GM10847 (cell line): ENCODE measurements around the gene GATA2.

Experiments
- POLR2A ChIP-seq: IDR thresholded peaks from 2 replicates; pipeline ENCODE4 v1.6.1; 2011; ENCODE audit not compliant: insufficient read length; ENCODE audit errors: extremely low read depth

GATA2 gene

GRCh38 chr3:128494367-128494650 lies 1.3 kb upstream of the GATA2 start:
- no peak for TF ChIP-seq POLR2A

GRCh38 chr3:128493570-128494366 lies 767 bp upstream of the GATA2 start:
- TF ChIP-seq POLR2A = no peak

GRCh38 chr3:128491941-128492670 lies 895 bp downstream of the GATA2 start:
- TF ChIP-seq POLR2A = no peak

GRCh38 chr3:128491691-128491940 lies 1.4 kb downstream of the GATA2 start:
- no peak for TF ChIP-seq POLR2A

GRCh38 chr3:128490915-128491690 lies 1.9 kb downstream of the GATA2 start:
- no peak for TF ChIP-seq POLR2A

GRCh38 chr3:128490650-128490914 lies 2.4 kb downstream of the GATA2 start:
- TF ChIP-seq POLR2A = no peak

- no peak for TF ChIP-seq POLR2A
Measured at GRCh38 chr3:128489927-128490649, 2.9 kb downstream of the GATA2 start.

GRCh38 chr3:128489674-128489926 lies 3.4 kb downstream of the GATA2 start:
- no peak for TF ChIP-seq POLR2A

GRCh38 chr3:128488991-128489673 lies 3.9 kb downstream of the GATA2 start:
- no peak for TF ChIP-seq POLR2A

- TF ChIP-seq POLR2A = no peak
Measured at GRCh38 chr3:128488636-128488990, 4.4 kb downstream of the GATA2 start.

- no peak for TF ChIP-seq POLR2A
Measured at GRCh38 chr3:128487813-128488635, 5.0 kb downstream of the GATA2 start.

- TF ChIP-seq POLR2A = no peak
Measured at GRCh38 chr3:128487538-128487812, 5.5 kb downstream of the GATA2 start.

GRCh38 chr3:128486681-128487537 lies 6.1 kb downstream of the GATA2 start:
- no peak for TF ChIP-seq POLR2A

GRCh38 chr3:128486205-128486628 lies 6.8 kb downstream of the GATA2 start:
- TF ChIP-seq POLR2A = no peak
